ENCODE measurements around the gene P3H2. TPM values are rescaled to one million over a fixed set of nuclear protein-coding genes. Genes with fewer than 3 reads are reported as not detected.

The P3H2 gene
- total and polyA plus RNA-seq, 2 experiments from 2014 or later, result 4.7 to 14.9 TPM

- Histone ChIP-seq H3K9me3 (ENCODE audit: low read depth) (no peaks in the 10 kb centered on the region), H3F3A (ENCODE audit: insufficient read depth) (no peaks in the 10 kb centered on the region), H3K27ac (no peak overlapping the region), H4K20me1 (ENCODE audit: insufficient read depth) (no peaks in the 10 kb centered on the region), H3K9me2 (ENCODE audit: insufficient read depth) (no peaks in the 10 kb centered on the region), H2AFZ (no peak overlapping the region), H3K79me2 (ENCODE audit: insufficient read depth) (no peaks in the 10 kb centered on the region), H3K4me1 (ENCODE audit: insufficient read depth) (peaks cover 24% of the 10 kb centered on the region), H3K36me3 (ENCODE audit: low read depth) (no peaks in the 10 kb centered on the region), H3K9ac (no peak overlapping the region), H3K27me3 (replicated peaks; ENCODE audit: insufficient read depth) (no peaks in the 10 kb centered on the region), H3K4me3 (no peak overlapping the region), H3K4me2 (ENCODE audit: unreplicated experiment) (no peak overlapping the region)
- TF ChIP-seq EZH2phosphoT487 (IDR thresholded peaks at IDR 0.05; ENCODE audit: insufficient read depth, low read depth) (no peak), EZH2 (IDR thresholded peaks at IDR 0.05; ENCODE audit: insufficient read depth, poor library complexity, severe bottlenecking) (no peak)
- DNase-seq, result no peak
- WGBS, 2 experiments (ENCODE audit: low coverage in 1 of 2, low lambda C conversion rate in 2 of 2, missing lambda C conversion rate in 2 of 2), result 49 to 50% methylated on average over 2 of the region's 2 CpGs
- in situ Hi-C loops (cut with MboI), result no loop called here
Measured at GRCh38 chr3:190019844-190020243, 100.9 kb downstream of the P3H2 start.

GRCh38 chr3:190019006-190019405, 101.7 kb downstream of the P3H2 start:
- 90 to 95% methylated on average over 2 of the region's 2 CpGs for WGBS, 2 experiments (ENCODE audit: low coverage in 1 of 2, low lambda C conversion rate in 2 of 2, missing lambda C conversion rate in 2 of 2)
- Histone ChIP-seq H4K20me1 (ENCODE audit: insufficient read depth) (no peaks in the 10 kb centered on the region), H3K27me3 (replicated peaks; ENCODE audit: insufficient read depth) (no peaks in the 10 kb centered on the region), H3K27ac (no peak overlapping the region), H3K4me2 (ENCODE audit: unreplicated experiment) (no peak overlapping the region), H3K4me3 (no peak overlapping the region), H3F3A (ENCODE audit: insufficient read depth) (peaks cover 4% of the 10 kb centered on the region; the same call in 1 of the 2 replicates), H3K4me1 (ENCODE audit: insufficient read depth) (peaks cover 25% of the 10 kb centered on the region), H2AFZ (no peak overlapping the region), H3K36me3 (ENCODE audit: low read depth) (no peaks in the 10 kb centered on the region), H3K9ac (no peak overlapping the region), H3K9me2 (ENCODE audit: insufficient read depth) (no peaks in the 10 kb centered on the region), H3K9me3 (ENCODE audit: low read depth) (no peaks in the 10 kb centered on the region), H3K79me2 (ENCODE audit: insufficient read depth) (no peaks in the 10 kb centered on the region)
- no peak for DNase-seq
- in situ Hi-C loops (cut with MboI), result no loop called here
- TF ChIP-seq EZH2 (IDR thresholded peaks at IDR 0.05; ENCODE audit: insufficient read depth, poor library complexity, severe bottlenecking) (no peak), EZH2phosphoT487 (IDR thresholded peaks at IDR 0.05; ENCODE audit: insufficient read depth, low read depth) (no peak)

- no peaks in the 10 kb centered on the region for H3K36me3 ChIP-seq (ENCODE audit: low read depth)
- no peak overlapping the region for H3K4me3 ChIP-seq
- in situ Hi-C loops (cut with MboI), result no loop called here
- TF ChIP-seq EZH2 (IDR thresholded peaks at IDR 0.05; ENCODE audit: insufficient read depth, poor library complexity, severe bottlenecking) (no peak), EZH2phosphoT487 (IDR thresholded peaks at IDR 0.05; ENCODE audit: insufficient read depth, low read depth) (no peak)
- WGBS, 2 experiments (ENCODE audit: low coverage in 1 of 2, low lambda C conversion rate in 2 of 2, missing lambda C conversion rate in 2 of 2), result 100% methylated on average over 1 of the region's 1 CpG
- peaks cover 25% of the 10 kb centered on the region for H3K4me1 ChIP-seq (ENCODE audit: insufficient read depth)
- H3K79me2 ChIP-seq (ENCODE audit: insufficient read depth), result no peaks in the 10 kb centered on the region
- H3K4me2 ChIP-seq (ENCODE audit: unreplicated experiment), result no peak overlapping the region
- H3K9me2 ChIP-seq (ENCODE audit: insufficient read depth), result no peaks in the 10 kb centered on the region
- no peak overlapping the region for H3K27ac ChIP-seq
- H3F3A ChIP-seq (ENCODE audit: insufficient read depth), result peaks cover 9% of the 10 kb centered on the region; the same call in 1 of the 2 replicates
- H2AFZ ChIP-seq, result no peak overlapping the region
- no peak overlapping the region for H3K9ac ChIP-seq
- no peaks in the 10 kb centered on the region for H3K9me3 ChIP-seq (ENCODE audit: low read depth)
- no peaks in the 10 kb centered on the region for H3K27me3 ChIP-seq (replicated peaks; ENCODE audit: insufficient read depth)
- no peak for DNase-seq
- H4K20me1 ChIP-seq (ENCODE audit: insufficient read depth), result no peaks in the 10 kb centered on the region
Measured at GRCh38 chr3:190018460-190018859, 102.2 kb downstream of the P3H2 start.

- Histone ChIP-seq H3K9ac (no peak overlapping the region), H3K4me1 (ENCODE audit: insufficient read depth) (peaks cover 26% of the 10 kb centered on the region), H3K4me3 (peak overlapping the region; percentile 57), H3K36me3 (ENCODE audit: low read depth) (no peaks in the 10 kb centered on the region), H3K27ac (no peak overlapping the region), H2AFZ (peak overlapping the region; percentile 47; the same call in 1 of the 2 replicates), H3K27me3 (replicated peaks; ENCODE audit: insufficient read depth) (no peaks in the 10 kb centered on the region), H3K9me3 (ENCODE audit: low read depth) (no peaks in the 10 kb centered on the region), H4K20me1 (ENCODE audit: insufficient read depth) (no peaks in the 10 kb centered on the region), H3F3A (ENCODE audit: insufficient read depth) (peaks cover 14% of the 10 kb centered on the region; the same call in 1 of the 2 replicates), H3K9me2 (ENCODE audit: insufficient read depth) (no peaks in the 10 kb centered on the region), H3K79me2 (ENCODE audit: insufficient read depth) (no peaks in the 10 kb centered on the region), H3K4me2 (ENCODE audit: unreplicated experiment) (peak overlapping the region; percentile 74)
- TF ChIP-seq EZH2phosphoT487 (IDR thresholded peaks at IDR 0.05; ENCODE audit: insufficient read depth, low read depth) (no peak), EZH2 (IDR thresholded peaks at IDR 0.05; ENCODE audit: insufficient read depth, poor library complexity, severe bottlenecking) (no peak)
- WGBS, 2 experiments (ENCODE audit: low coverage in 1 of 2, low lambda C conversion rate in 2 of 2, missing lambda C conversion rate in 2 of 2), result 29 to 33% methylated on average over 6 of the region's 6 CpGs
- peak; percentile 69 for DNase-seq
- in situ Hi-C loops (cut with MboI), result no loop called here
Measured at GRCh38 chr3:190017521-190018288, 103.0 kb downstream of the P3H2 start.
